Measurements from ENCODE around the gene C22orf15. TPM values are rescaled to one million over a fixed set of nuclear protein-coding genes. Genes with fewer than 3 reads are reported as not detected.
A peak's percentile ranks its signal among the peaks of the same experiment; 100 is the strongest.

C22orf15 gene
- total RNA-seq, 2 experiments from 2014 or later, result 0.60 to 1.1 TPM

GRCh38 chr22:23753385-23753784 lies 9.4 kb upstream of the C22orf15 start:
- H3K27me3 Mint-ChIP-seq, result peaks cover 2% of the 10 kb centered on the region
- peaks cover 16% of the 10 kb centered on the region for H3K4me1 Mint-ChIP-seq
- no peaks in the 10 kb centered on the region for H3K9me3 Mint-ChIP-seq
- DNase-seq, result no peak
- no peak overlapping the region for H3K27ac Mint-ChIP-seq
- CTCF ChIA-PET, result no interaction called here
- no peaks in the 10 kb centered on the region for H3K36me3 Mint-ChIP-seq (ENCODE audit: low read depth)
- POLR2A ChIA-PET, result no interaction called here
- H3K4me3 Mint-ChIP-seq, result no peak overlapping the region

- DNase-seq, result no peak
- ChIA-PET POLR2A (no interaction called here), CTCF (no interaction called here)
- peaks cover 2% of the 10 kb centered on the region for H3K27me3 Mint-ChIP-seq
- H3K36me3 Mint-ChIP-seq (ENCODE audit: low read depth), result no peaks in the 10 kb centered on the region
- no peak within 1 kb of the TSS for H3K4me3 Mint-ChIP-seq
- H3K4me1 Mint-ChIP-seq, result peaks cover 16% of the 10 kb centered on the region
- H3K27ac Mint-ChIP-seq, result no peak within 1 kb of the TSS
- no peaks in the 10 kb centered on the region for H3K9me3 Mint-ChIP-seq
Measured at GRCh38 chr22:23754220-23754919, 8.4 kb upstream of the C22orf15 start, which contains the start of gene VPREB3. TSS of gene VPREB3 (minus strand) at chr22:23754425. CDS start at chr22:23754363, 62 bp downstream.

- Mint-ChIP-seq H3K4me3 (no peak overlapping the region), H3K36me3 (ENCODE audit: low read depth) (no peaks in the 10 kb centered on the region), H3K27me3 (peaks cover 2% of the 10 kb centered on the region), H3K27ac (no peak overlapping the region), H3K4me1 (peaks cover 9% of the 10 kb centered on the region), H3K9me3 (no peaks in the 10 kb centered on the region)
- DNase-seq, result no peak
- POLR2A ChIA-PET, result interaction anchor here (1.1 kb wide), 1 partner anchor 12 kb away, joined by 4 read pairs; no protein-coding TSS in a partner anchor
- CTCF ChIA-PET, result no interaction called here
Measured at GRCh38 chr22:23754980-23755636, 7.7 kb upstream of the C22orf15 start.

GRCh38 chr22:23755711-23756110 lies 7.1 kb upstream of the C22orf15 start:
- H3K27me3 Mint-ChIP-seq, result peaks cover 2% of the 10 kb centered on the region
- H3K9me3 Mint-ChIP-seq, result no peaks in the 10 kb centered on the region
- H3K4me3 Mint-ChIP-seq, result no peak overlapping the region
- no peaks in the 10 kb centered on the region for H3K36me3 Mint-ChIP-seq (ENCODE audit: low read depth)
- peaks cover 4% of the 10 kb centered on the region for H3K4me1 Mint-ChIP-seq
- no peak overlapping the region for H3K27ac Mint-ChIP-seq
- CTCF ChIA-PET, result no interaction called here
- POLR2A ChIA-PET, result interaction anchor here (0.6 to 1.1 kb wide), 2 partner anchors 11 to 62 kb away, joined by 3 to 4 read pairs; no protein-coding TSS in a partner anchor
- no peak for DNase-seq

- H3K4me3 Mint-ChIP-seq, result no peak overlapping the region
- H3K4me1 Mint-ChIP-seq, result peaks cover 5% of the 10 kb centered on the region
- no peak for DNase-seq
- H3K9me3 Mint-ChIP-seq, result no peaks in the 10 kb centered on the region
- H3K27me3 Mint-ChIP-seq, result peaks cover 3% of the 10 kb centered on the region
- ChIA-PET POLR2A (no interaction called here), CTCF (no interaction called here)
- H3K27ac Mint-ChIP-seq, result no peak overlapping the region
- no peaks in the 10 kb centered on the region for H3K36me3 Mint-ChIP-seq (ENCODE audit: low read depth)
Measured at GRCh38 chr22:23756891-23757290, 5.9 kb upstream of the C22orf15 start.

GRCh38 chr22:23759566-23759965 lies 3.2 kb upstream of the C22orf15 start:
- H3K36me3 Mint-ChIP-seq (ENCODE audit: low read depth), result no peaks in the 10 kb centered on the region
- H3K4me1 Mint-ChIP-seq, result peaks cover 22% of the 10 kb centered on the region
- H3K27me3 Mint-ChIP-seq, result peaks cover 3% of the 10 kb centered on the region
- no peak overlapping the region for H3K27ac Mint-ChIP-seq
- POLR2A ChIA-PET, result no interaction called here
- CTCF ChIA-PET, result no interaction called here
- no peak for DNase-seq
- H3K9me3 Mint-ChIP-seq, result no peaks in the 10 kb centered on the region
- H3K4me3 Mint-ChIP-seq, result no peak overlapping the region

GRCh38 chr22:23760056-23760455 lies 2.7 kb upstream of the C22orf15 start:
- CTCF ChIA-PET, result no interaction called here
- POLR2A ChIA-PET, result no interaction called here

GRCh38 chr22:23763579-23763945 lies 772 bp downstream of the C22orf15 start:
- H3K27ac Mint-ChIP-seq, result peak overlapping the region; percentile 21
- H3K27me3 Mint-ChIP-seq, result peaks cover 1% of the 10 kb centered on the region
- CTCF ChIA-PET, result no interaction called here
- H3K4me3 Mint-ChIP-seq, result peak overlapping the region; percentile 36
- peak; percentile 43 for DNase-seq
- H3K4me1 Mint-ChIP-seq, result peaks cover 44% of the 10 kb centered on the region
- H3K36me3 Mint-ChIP-seq (ENCODE audit: low read depth), result peaks cover 4% of the 10 kb centered on the region
- H3K9me3 Mint-ChIP-seq, result no peaks in the 10 kb centered on the region
- POLR2A ChIA-PET, result interaction anchor here (0.9 kb wide), 1 partner anchor 12 kb away, joined by 3 read pairs; the partner anchor contains the start of gene ZNF70

More at GRCh38 chr22:23760056-23760455, 2.7 kb upstream of the C22orf15 start:
- no peak overlapping the region for H3K27ac Mint-ChIP-seq
- H3K4me3 Mint-ChIP-seq, result no peak overlapping the region
- DNase-seq, result no peak
- H3K27me3 Mint-ChIP-seq, result peaks cover 3% of the 10 kb centered on the region
- H3K9me3 Mint-ChIP-seq, result no peaks in the 10 kb centered on the region
- H3K36me3 Mint-ChIP-seq (ENCODE audit: low read depth), result peaks cover 4% of the 10 kb centered on the region
- H3K4me1 Mint-ChIP-seq, result peaks cover 27% of the 10 kb centered on the region

- H3K36me3 Mint-ChIP-seq (ENCODE audit: low read depth), result peaks cover 4% of the 10 kb centered on the region
- ChIA-PET CTCF (no interaction called here), POLR2A (interaction anchor here (0.9 kb wide), 1 partner anchor 13 kb away, joined by 3 read pairs; the partner anchor contains the start of gene ZNF70)
- DNase-seq, result no peak
- H3K9me3 Mint-ChIP-seq, result no peaks in the 10 kb centered on the region
- H3K27me3 Mint-ChIP-seq, result peaks cover 1% of the 10 kb centered on the region
- H3K4me1 Mint-ChIP-seq, result peaks cover 44% of the 10 kb centered on the region
- H3K27ac Mint-ChIP-seq, result no peak overlapping the region
- H3K4me3 Mint-ChIP-seq, result peak overlapping the region; percentile 36
Measured at GRCh38 chr22:23763954-23764353, 1.2 kb downstream of the C22orf15 start.

GRCh38 chr22:23764899-23765881 lies 2.4 kb downstream of the C22orf15 start:
- H3K9me3 Mint-ChIP-seq, result no peaks in the 10 kb centered on the region
- H3K4me3 Mint-ChIP-seq, result peak overlapping the region; percentile 6
- ChIA-PET POLR2A (interaction anchor here (1.1 to 2.7 kb wide), 2 partner anchors 10 to 80 kb away, joined by 4 to 11 read pairs; no protein-coding TSS in a partner anchor), CTCF (interaction anchor here (0.7 to 1.1 kb wide), 2 partner anchors 73 to 85 kb away, joined by 3 to 5 read pairs; no protein-coding TSS in a partner anchor)
- DNase-seq, result no peak
- peaks cover 1% of the 10 kb centered on the region for H3K27me3 Mint-ChIP-seq
- H3K27ac Mint-ChIP-seq, result peak overlapping the region; percentile 14
- H3K4me1 Mint-ChIP-seq, result peaks cover 45% of the 10 kb centered on the region
- peaks cover 4% of the 10 kb centered on the region for H3K36me3 Mint-ChIP-seq (ENCODE audit: low read depth)

GRCh38 chr22:23767303-23767672 lies 4.5 kb downstream of the C22orf15 start:
- peak overlapping the region; percentile 54 for H3K27ac Mint-ChIP-seq
- peaks cover 55% of the 10 kb centered on the region for H3K4me1 Mint-ChIP-seq
- no peak for DNase-seq
- no peaks in the 10 kb centered on the region for H3K9me3 Mint-ChIP-seq
- H3K36me3 Mint-ChIP-seq (ENCODE audit: low read depth), result peaks cover 4% of the 10 kb centered on the region
- peak overlapping the region; percentile 75 for H3K4me3 Mint-ChIP-seq
- ChIA-PET POLR2A (interaction anchor here (0.6 to 2.8 kb wide), 14 partner anchors 9 to 143 kb away, joined by 3 to 18 read pairs (median 4); partner anchors contain the start of genes MIF, SLC2A11 and ZNF70), CTCF (interaction anchor here (0.8 to 3.3 kb wide), 3 partner anchors 49 to 84 kb away, joined by 3 to 13 read pairs (median 6); no protein-coding TSS in a partner anchor)
- no peaks in the 10 kb centered on the region for H3K27me3 Mint-ChIP-seq

Data from activated CD4-positive, alpha-beta memory T cell treated with anti-CD3 and anti-CD28 coated beads, Interleukin-2, amount 10 ng/mL, durations not matched to agents 7 days and 5 days (primary cell).